ENCODE measurements around the gene IGDCC3. TPM values are rescaled to one million over a fixed set of nuclear protein-coding genes. Genes with fewer than 3 reads are reported as not detected.

IGDCC3 gene
- total and polyA plus RNA-seq, 10 of the 15 experiments (the other 5 are each of a cell fraction or from before 2014, with no cell fraction given) = 0.10 to 0.20 (median 0.15) TPM; not detected in 7

GRCh38 chr15:65344214-65344913 is 33.4 kb downstream of the IGDCC3 start:
- ATAC-seq = no peak
- RAD21 ChIA-PET (ENCODE audit: unreplicated experiment) = no interaction called here
- no peak for FAIRE-seq

More at GRCh38 chr15:65344214-65344913, 33.4 kb downstream of the IGDCC3 start:
- intact Hi-C loops (cut with micrococcal nuclease; ENCODE audit: unreplicated experiment) (no loop called here), in situ Hi-C loops (cut with MboI) (no loop called here)
- H3K9me3 ChIP-seq (replicated peaks; ENCODE audit: control insufficient read depth, insufficient read depth, low read length) = no peaks in the 10 kb centered on the region
- TF ChIP-seq ZBTB4 (CRISPR knock-in tag; IDR thresholded peaks at IDR 0.05) (no peak), SKIL (IDR thresholded peaks at IDR 0.05; ENCODE audit: low read depth, poor library complexity, severe bottlenecking) (no peak), CUX1 (IDR thresholded peaks at IDR 0.05; ENCODE audit: insufficient replicate concordance, low read depth, low read length) (no peak), POLR2AphosphoS5 (IDR thresholded peaks at IDR 0.05; ENCODE audit: low read length) (no peak), SMC3 (IDR thresholded peaks at IDR 0.05; ENCODE audit: borderline replicate concordance, low read length) (no peak), PBX3 (IDR thresholded peaks at IDR 0.05; ENCODE audit: insufficient replicate concordance, low read depth, low read length) (no peak)
- no peak for DNase-seq (ENCODE audit: low read depth, low spot score)
- no peak overlapping the region for H2AFZ ChIP-seq (ENCODE audit: control insufficient read depth, low read depth, low read length)
- H3K36me3 ChIP-seq (ENCODE audit: control insufficient read depth in 2 of 2, insufficient read depth in 2 of 2, low read length in 1 of 2) = no peaks in the 10 kb centered on the region
- SMC1A ChIA-PET (ENCODE audit: uncharacterized antibody, unreplicated experiment) = no interaction called here
- peaks cover 2 to 4% of the 10 kb centered on the region in 2 experiments; a peak in 3 of 4 replicates for H3K27me3 ChIP-seq (replicated peaks in 1 of 2; ENCODE audit: control insufficient read depth in 2 of 2, insufficient read depth in 2 of 2, low read length in 1 of 2)
- CTCF ChIA-PET = no interaction called here
- no peaks in the 10 kb centered on the region for H3K4me1 ChIP-seq (ENCODE audit: control insufficient read depth, insufficient read depth, low read length)
- no peak overlapping the region for H3K27ac ChIP-seq (ENCODE audit: control insufficient read depth, insufficient read depth)
- 38% methylated on average over 8 of the region's 8 CpGs for WGBS (ENCODE audit: insufficient coverage, insufficient replicate concordance, low lambda C conversion rate, missing lambda C conversion rate)
- no peak overlapping the region for H3K9ac ChIP-seq (ENCODE audit: control insufficient read depth, insufficient read depth, low read length)
- H3K4me2 ChIP-seq (ENCODE audit: control insufficient read depth, insufficient read depth) = no peak overlapping the region
- no TSS peak for BruUV-seq (replicated peaks)
- H3K4me3 ChIP-seq = no peak overlapping the region
- POLR2A ChIA-PET = no interaction called here
- H4K20me1 ChIP-seq (ENCODE audit: control insufficient read depth, insufficient read depth) = no peaks in the 10 kb centered on the region
- H3K79me2 ChIP-seq (ENCODE audit: control insufficient read depth, insufficient read depth, low read length) = no peaks in the 10 kb centered on the region
